ENCODE results near the gene KLHDC1.
"Not testable (repeated sequence)": the region's sequence is repeated elsewhere in the genome, so short reads cannot be mapped to it uniquely, and the experiment has no call there.

KLHDC1 gene

GRCh38 chr14:49703965-49704364, 11.0 kb downstream of the KLHDC1 start:
- Histone ChIP-seq H3K4ac (ENCODE audit: low read depth in 1 of 2, low read length in 2 of 2) (no peak overlapping the region), H4K91ac (ENCODE audit: low read length) (no peak overlapping the region), H2BK12ac (ENCODE audit: low read length in 2 of 2) (no peak overlapping the region), H3K9me3 (ENCODE audit: control insufficient read depth, low read length) (no peaks in the 10 kb centered on the region), H3K4me3 (ENCODE audit: insufficient read depth in 1 of 2, low read depth in 1 of 2, low read length in 2 of 2) (no peak overlapping the region), H2AFZ (ENCODE audit: low read depth, low read length) (no peak overlapping the region), H3K4me1 (ENCODE audit: control insufficient read depth, insufficient read depth, low read depth, low read length) (no peaks in the 10 kb centered on the region), H3K27ac (ENCODE audit: low read length, poor library complexity, severe bottlenecking) (no peak overlapping the region), H3K23ac (ENCODE audit: low read length in 2 of 2) (no peak overlapping the region), H3K27me3 (ENCODE audit: control insufficient read depth in 1 of 2, insufficient read depth in 1 of 2, low read length in 2 of 2) (no peaks in the 10 kb centered on the region), H3K18ac (ENCODE audit: low read depth in 1 of 2, low read length in 2 of 2) (no peak overlapping the region), H3K14ac (ENCODE audit: low read length in 2 of 2) (no peak overlapping the region), H2AK5ac (ENCODE audit: low read length, severe bottlenecking) (no peak overlapping the region), H3K4me2 (ENCODE audit: low read length, poor library complexity, severe bottlenecking) (no peak overlapping the region), H2BK120ac (ENCODE audit: low read depth, low read length) (no peak overlapping the region), H3K36me3 (ENCODE audit: control insufficient read depth in 1 of 2, insufficient read depth in 2 of 2, low read depth in 1 of 2, low read length in 2 of 2) (peaks cover 5 to 18% of the 10 kb centered on the region in 2 experiments), H4K8ac (ENCODE audit: low read length) (no peak overlapping the region), H3K9ac (ENCODE audit: low read length) (no peak overlapping the region), H2BK15ac (ENCODE audit: low read depth, poor library complexity, severe bottlenecking) (no peak overlapping the region), H3K79me1 (replicated peaks; ENCODE audit: low read length, poor library complexity, severe bottlenecking) (no peaks in the 10 kb centered on the region), H2BK5ac (ENCODE audit: low read depth, low read length, poor library complexity, severe bottlenecking) (no peak overlapping the region)
- 85% methylated on average over 3 of the region's 3 CpGs for WGBS
- no peak for DNase-seq

- H4K8ac ChIP-seq (ENCODE audit: low read length); H2BK120ac ChIP-seq (ENCODE audit: low read depth, low read length); H3K18ac ChIP-seq (ENCODE audit: low read depth in 1 of 2, low read length in 2 of 2); H2AFZ ChIP-seq (ENCODE audit: low read depth, low read length); H3K4ac ChIP-seq (ENCODE audit: low read depth in 1 of 2, low read length in 2 of 2); H3K4me3 ChIP-seq (ENCODE audit: insufficient read depth in 1 of 2, low read depth in 1 of 2, low read length in 2 of 2); H3K23ac ChIP-seq (ENCODE audit: low read length in 2 of 2); H3K14ac ChIP-seq (ENCODE audit: low read length in 2 of 2); H3K4me1 ChIP-seq (ENCODE audit: control insufficient read depth, insufficient read depth, low read depth, low read length); H2BK12ac ChIP-seq (ENCODE audit: low read length in 2 of 2); H4K91ac ChIP-seq (ENCODE audit: low read length); H3K79me1 ChIP-seq (replicated peaks; ENCODE audit: low read length, poor library complexity, severe bottlenecking); H3K27me3 ChIP-seq (ENCODE audit: control insufficient read depth in 1 of 2, insufficient read depth in 1 of 2, low read length in 2 of 2); H3K27ac ChIP-seq (ENCODE audit: low read length, poor library complexity, severe bottlenecking); H2BK5ac ChIP-seq (ENCODE audit: low read depth, low read length, poor library complexity, severe bottlenecking); H3K9ac ChIP-seq (ENCODE audit: low read length); H3K4me2 ChIP-seq (ENCODE audit: low read length, poor library complexity, severe bottlenecking); H3K9me3 ChIP-seq (ENCODE audit: control insufficient read depth, low read length); H2BK15ac ChIP-seq (ENCODE audit: low read depth, poor library complexity, severe bottlenecking); H2AK5ac ChIP-seq (ENCODE audit: low read length, severe bottlenecking); DNase-seq: not testable (repeated sequence)
- 94% methylated on average over 4 of the region's 4 CpGs for WGBS
- peaks cover 5 to 22% of the 10 kb centered on the region in 2 experiments for H3K36me3 ChIP-seq (ENCODE audit: control insufficient read depth in 1 of 2, insufficient read depth in 2 of 2, low read depth in 1 of 2, low read length in 2 of 2)
These were observed 11.6 kb downstream of the KLHDC1 start for GRCh38 chr14:49704471-49704870.

- H3K9me3 ChIP-seq (ENCODE audit: control insufficient read depth, low read length); H4K91ac ChIP-seq (ENCODE audit: low read length); H3K9ac ChIP-seq (ENCODE audit: low read length); H3K4me1 ChIP-seq (ENCODE audit: control insufficient read depth, insufficient read depth, low read depth, low read length); H3K4me2 ChIP-seq (ENCODE audit: low read length, poor library complexity, severe bottlenecking); H2BK5ac ChIP-seq (ENCODE audit: low read depth, low read length, poor library complexity, severe bottlenecking); H2BK120ac ChIP-seq (ENCODE audit: low read depth, low read length); H3K18ac ChIP-seq (ENCODE audit: low read depth in 1 of 2, low read length in 2 of 2); DNase-seq; H3K27ac ChIP-seq (ENCODE audit: low read length, poor library complexity, severe bottlenecking); H3K23ac ChIP-seq (ENCODE audit: low read length in 2 of 2); H3K27me3 ChIP-seq (ENCODE audit: control insufficient read depth in 1 of 2, insufficient read depth in 1 of 2, low read length in 2 of 2); H3K4me3 ChIP-seq (ENCODE audit: insufficient read depth in 1 of 2, low read depth in 1 of 2, low read length in 2 of 2); H3K4ac ChIP-seq (ENCODE audit: low read depth in 1 of 2, low read length in 2 of 2); H2BK15ac ChIP-seq (ENCODE audit: low read depth, poor library complexity, severe bottlenecking); H3K79me1 ChIP-seq (replicated peaks; ENCODE audit: low read length, poor library complexity, severe bottlenecking); H2BK12ac ChIP-seq (ENCODE audit: low read length in 2 of 2); H4K8ac ChIP-seq (ENCODE audit: low read length); H2AFZ ChIP-seq (ENCODE audit: low read depth, low read length); H2AK5ac ChIP-seq (ENCODE audit: low read length, severe bottlenecking); H3K14ac ChIP-seq (ENCODE audit: low read length in 2 of 2): not testable (repeated sequence)
- WGBS = 96% methylated on average over 10 of the region's 11 CpGs
- peaks cover 3 to 28% of the 10 kb centered on the region in 2 experiments for H3K36me3 ChIP-seq (ENCODE audit: control insufficient read depth in 1 of 2, insufficient read depth in 2 of 2, low read depth in 1 of 2, low read length in 2 of 2)
These were observed 18.1 kb downstream of the KLHDC1 start for GRCh38 chr14:49710993-49711392.

GRCh38 chr14:49720744-49721143, 27.8 kb downstream of the KLHDC1 start:
- Histone ChIP-seq H2AFZ (ENCODE audit: low read depth, low read length) (no peak overlapping the region), H3K18ac (ENCODE audit: low read depth in 1 of 2, low read length in 2 of 2) (no peak overlapping the region), H3K27me3 (ENCODE audit: control insufficient read depth in 1 of 2, insufficient read depth in 1 of 2, low read length in 2 of 2) (no peaks in the 10 kb centered on the region), H2BK12ac (ENCODE audit: low read length in 2 of 2) (no peak overlapping the region), H3K9me3 (ENCODE audit: control insufficient read depth, low read length) (peaks cover 2% of the 10 kb centered on the region), H4K8ac (ENCODE audit: low read length) (no peak overlapping the region), H3K14ac (ENCODE audit: low read length in 2 of 2) (no peak overlapping the region), H2BK120ac (ENCODE audit: low read depth, low read length) (no peak overlapping the region), H3K4ac (ENCODE audit: low read depth in 1 of 2, low read length in 2 of 2) (no peak overlapping the region), H3K36me3 (ENCODE audit: control insufficient read depth in 1 of 2, insufficient read depth in 2 of 2, low read depth in 1 of 2, low read length in 2 of 2) (peaks cover 0 to 53% of the 10 kb centered on the region in 2 experiments), H3K4me3 (ENCODE audit: insufficient read depth in 1 of 2, low read depth in 1 of 2, low read length in 2 of 2) (no peak overlapping the region), H3K27ac (ENCODE audit: low read length, poor library complexity, severe bottlenecking) (no peak overlapping the region), H2AK5ac (ENCODE audit: low read length, severe bottlenecking) (no peak overlapping the region), H2BK5ac (ENCODE audit: low read depth, low read length, poor library complexity, severe bottlenecking) (no peak overlapping the region), H3K23ac (ENCODE audit: low read length in 2 of 2) (no peak overlapping the region), H3K9ac (ENCODE audit: low read length) (no peak overlapping the region), H4K91ac (ENCODE audit: low read length) (no peak overlapping the region), H3K79me1 (replicated peaks; ENCODE audit: low read length, poor library complexity, severe bottlenecking) (no peaks in the 10 kb centered on the region), H3K4me1 (ENCODE audit: control insufficient read depth, insufficient read depth, low read depth, low read length) (no peaks in the 10 kb centered on the region), H2BK15ac (ENCODE audit: low read depth, poor library complexity, severe bottlenecking) (no peak overlapping the region), H3K4me2 (ENCODE audit: low read length, poor library complexity, severe bottlenecking) (no peak overlapping the region)
- DNase-seq = no peak

Data from mesenchymal stem cell (in vitro differentiated cells and primary cell).